K562 (cell line): ENCODE measurements around the gene HEBP2. TPM values are rescaled to one million over a fixed set of nuclear protein-coding genes. Genes with fewer than 3 reads are reported as not detected.

Experiments
- ARID1B ChIP-seq: fragments of 450-650 bp; IDR thresholded peaks from 2 replicates; pipeline ENCODE4 v1.6.1; 2016; ENCODE audit warnings: antibody characterized with exemption, mild to moderate bottlenecking, inconsistent platforms
- ATF3 ChIP-seq, 2 experiments: fragments of 450-650 bp in 1 of 2; sonication (generic) in 1 of 2; formaldehyde crosslinking in 1 of 2; IDR thresholded peaks in 1 of 2; conservative IDR thresholded peaks in 1 of 2; 2 replicates each; pipeline versions ENCODE4 v1.6.1 to v1.8.1; 2016 to 2023; ENCODE audit warnings: mild to moderate bottlenecking in 2 of 2, moderate library complexity in 2 of 2, inconsistent platforms in 1 of 2, missing genetic modification reagents in 1 of 2
- PHF21A ChIP-seq: fragments of 450-650 bp; IDR thresholded peaks from 2 replicates; pipeline ENCODE4 v1.6.1; 2017; ENCODE audit warnings: low read depth, borderline replicate concordance
- RBM17 ChIP-seq: fragments of 200-400 bp; formaldehyde crosslinking; IDR thresholded peaks from 2 replicates; pipeline ENCODE4 v1.6.1; 2017; ENCODE audit warnings: low read depth, mild to moderate bottlenecking, low read length, borderline replicate concordance
- REST ChIP-seq, 2 experiments: fragments of 450-650 bp; formaldehyde crosslinking in 1 of 2; IDR thresholded peaks; 2 replicates each; pipeline versions ENCODE4 v1.4.0 to v1.6.1; 2014 to 2020; ENCODE audit warnings: mild to moderate bottlenecking in 2 of 2, borderline replicate concordance in 1 of 2, low read depth in 1 of 2
- SFPQ ChIP-seq: fragments of 200-400 bp; formaldehyde crosslinking; IDR thresholded peaks from 2 replicates; pipeline ENCODE4 v1.6.1; 2017; ENCODE audit warnings: mild to moderate bottlenecking, low read depth, low read length, moderate library complexity
- SNIP1 ChIP-seq: fragments of 450-650 bp; IDR thresholded peaks from 2 replicates; pipeline ENCODE4 v1.7.1; 2017; ENCODE audit warnings: low read depth, mild to moderate bottlenecking
- SRSF1 ChIP-seq: fragments of 200-400 bp; formaldehyde crosslinking; IDR thresholded peaks from 2 replicates; pipeline ENCODE4 v1.6.1; 2017; ENCODE audit warnings: mild to moderate bottlenecking, low read depth, low read length, moderate library complexity
- XRCC4 ChIP-seq: IDR thresholded peaks from one replicate; pipeline ENCODE4 v1.6.1; 2011; ENCODE audit not compliant: insufficient read depth, insufficient read length; ENCODE audit errors: extremely low read depth
- polyA plus RNA-seq, 8 experiments: library from polyadenylated mRNA; depleted of rRNA in 4 of 8; stranded (reverse) in 5 of 8; unstranded in 3 of 8; fragments of >200 nt; fragmentation: Nextera tagmentation in 2 of 8; fragmentation: Illumina TruSeq in 1 of 8; extraction: Ambion mirVana in 2 of 8; extraction: Trizol in 1 of 8; gene quantifications; 2 replicates each; pipeline versions ENCODE4 v1.2.1 to v1.2.3, GENCODE V29; 2011 to 2014; ENCODE audit warnings: inconsistent platforms in 1 of 8, missing spikeins in 1 of 8
- total RNA-seq, 7 experiments: library from RNA; depleted of rRNA in 6 of 7; stranded (reverse); fragments of >200 nt in 6 of 7; fragmentation: Illumina TruSeq in 2 of 7; extraction: Trizol in 2 of 7; gene quantifications; 2 replicates each; pipeline versions ENCODE4 v1.2.1 to v1.2.3, GENCODE V29; 2011 to 2021; ENCODE audit warnings: low replicate concordance in 1 of 7
- TF ChIP-seq, protein P1 (sequence below): fragments of 250-450 bp; sonication (Bioruptor Pico); IDR thresholded peaks from 2 replicates; pipeline ENCODE4 v1.5.0; 2021; ENCODE audit warnings: mild to moderate bottlenecking, moderate library complexity

The HEBP2 gene
- total and polyA plus RNA-seq, 9 of the 15 experiments (the other 6 are each of a cell fraction or from before 2014, with no cell fraction given), result 8.5 to 63.7 (median 36.9) TPM

DNA sequence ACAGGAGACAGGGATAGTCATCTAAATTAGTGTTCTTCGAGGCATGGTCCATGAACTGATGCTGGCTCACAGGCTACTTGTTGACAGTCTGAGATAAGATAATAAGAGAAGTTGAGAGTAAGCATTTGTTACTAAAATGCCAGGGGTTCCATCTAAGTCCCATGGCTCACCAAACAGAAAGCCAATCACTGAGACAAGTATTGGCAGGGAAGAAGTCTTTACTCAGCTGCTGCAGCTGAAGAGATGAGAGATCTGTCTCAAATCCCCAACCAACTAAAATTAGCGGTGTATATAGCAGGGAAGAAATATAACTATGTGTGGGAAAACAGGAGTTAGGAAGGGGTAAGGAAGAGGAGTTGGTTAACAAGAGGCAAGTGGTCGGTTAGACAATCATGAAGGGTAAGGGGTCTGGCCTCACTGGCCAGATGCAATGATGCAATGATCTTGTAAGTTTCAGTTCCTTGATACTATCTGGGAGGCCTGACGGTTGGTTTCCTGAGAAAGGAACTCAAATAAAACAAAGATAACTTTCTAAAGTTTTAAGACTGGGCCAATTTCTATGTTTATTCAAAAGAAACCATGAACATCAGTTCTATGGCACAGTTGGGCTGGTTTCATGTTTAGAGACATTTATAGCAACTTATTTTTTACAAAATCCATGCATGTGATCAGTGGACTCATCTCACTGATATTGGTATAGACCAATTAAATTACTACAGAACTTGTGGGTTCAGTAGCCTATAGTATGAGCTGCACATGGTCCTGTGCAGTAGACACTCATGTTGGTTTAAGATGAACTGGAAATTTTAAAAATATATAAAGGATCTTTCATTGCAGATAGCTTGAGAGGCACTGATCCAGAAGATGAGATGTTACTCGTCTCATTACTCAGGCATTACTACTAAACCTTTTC, 9.9 kb upstream of the HEBP2 start (continued):
- peak; percentile 86 for TF ChIP-seq ATF3 (IDR thresholded peaks at IDR 0.05)
- no peak for TF ChIP-seq ATF3 (CRISPR knock-in tag; conservative IDR thresholded peaks at IDR 0.05)
- TF ChIP-seq PHF21A, result no peak
- peak; percentile 44; the same call in 1 of the 2 replicates for TF ChIP-seq ARID1B
- TF ChIP-seq SFPQ, result no peak
- no peak for TF ChIP-seq XRCC4
- TF ChIP-seq SRSF1, result no peak
- TF ChIP-seq REST (IDR thresholded peaks at IDR 0.05; ENCODE audit: borderline replicate concordance), result no peak
- TF ChIP-seq REST (CRISPR knock-in tag; IDR thresholded peaks at IDR 0.05; ENCODE audit: low read depth), result no peak
- TF ChIP-seq, protein P1, sequence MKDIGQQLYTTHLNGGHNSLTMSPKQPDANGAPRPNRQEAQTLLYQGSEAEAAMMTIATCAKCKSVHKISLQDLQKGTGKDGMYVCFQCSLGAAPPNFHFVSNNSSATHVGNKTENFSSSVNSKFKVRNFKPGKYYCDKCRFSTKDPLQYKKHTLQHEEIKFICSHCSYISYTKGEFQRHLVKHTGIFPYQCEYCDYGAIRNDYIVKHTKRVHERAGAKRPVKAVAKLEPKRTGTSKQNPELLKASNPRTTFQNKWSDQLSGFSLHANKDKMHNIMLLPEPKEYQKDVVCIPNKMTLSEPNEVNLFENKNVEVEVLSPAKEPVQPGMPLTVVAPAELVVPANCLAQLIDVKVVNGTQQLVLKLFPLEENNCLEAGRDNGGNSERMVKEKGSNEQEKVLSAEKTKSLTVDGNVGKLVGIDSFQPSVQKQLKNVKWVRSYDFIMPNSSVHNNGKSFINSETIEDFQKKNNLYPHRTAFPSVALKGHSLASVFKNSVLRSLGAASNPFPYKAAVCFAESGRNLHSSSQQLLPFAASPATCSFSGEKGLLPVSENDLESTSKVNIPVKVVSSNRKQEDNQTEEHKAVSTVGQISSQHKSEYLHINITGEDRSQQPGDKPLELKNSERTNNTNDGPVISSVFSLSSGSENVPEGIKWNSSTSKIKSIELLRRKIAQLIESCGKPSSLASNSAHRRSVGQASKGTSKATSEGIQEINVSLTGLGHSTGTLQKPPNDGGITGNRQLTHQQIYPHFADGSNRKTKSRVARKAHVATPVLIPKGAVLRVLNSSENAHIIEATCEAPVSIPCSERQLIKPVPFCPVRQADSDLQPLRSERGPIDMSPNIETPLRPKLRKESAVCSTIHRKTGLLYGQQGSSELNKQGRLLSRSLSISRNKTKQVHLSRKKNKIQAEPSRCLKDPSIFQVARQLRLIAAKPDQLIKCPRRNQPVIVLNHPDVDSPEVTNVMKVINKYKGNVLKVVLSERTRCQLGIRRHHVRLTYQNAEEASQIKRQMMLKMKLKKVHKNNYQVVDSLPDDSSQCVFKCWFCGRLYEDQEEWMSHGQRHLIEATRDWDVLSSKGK, result no peak
- TF ChIP-seq SNIP1, result no peak
- TF ChIP-seq RBM17, result no peak
